WTC11 (cell line): Measurements from ENCODE around the gene SON. TPM values are rescaled to one million over a fixed set of nuclear protein-coding genes. Genes with fewer than 3 reads are reported as not detected.
A peak's percentile ranks its signal among the peaks of the same experiment; 100 is the strongest.

Experiments
- ATAC-seq: fragments of 200-7000 bp; cut with Tn5 transposase; 2 replicates; pipeline ENCODE4 v1.10.0; 2021; ENCODE audit warnings: mild to moderate bottlenecking, moderate library complexity
- CTCF ChIA-PET: fragments of 300-600 bp; sonication (Branson Sonifier 250); formaldehyde crosslinking; loops from one replicate; lab custom pipeline; 2021; ENCODE audit warnings: antibody characterized with exemption; lab: Charles Lee
- POLR2A ChIA-PET: fragments of 350-600 bp; sonication (Branson Sonifier 250); formaldehyde crosslinking; loops from one replicate; lab custom pipeline; 2021; ENCODE audit warnings: antibody characterized with exemption; lab: Charles Lee
- DNase-seq: peaks from one replicate; pipeline ENCODE4 v3.0.0; 2021; ENCODE audit warnings: low spot score
- H3K27ac Mint-ChIP-seq: 2 replicates; pipeline ENCODE4 v1.8.0; 2021; ENCODE audit warnings: mixed read lengths
- H3K27me3 Mint-ChIP-seq: 2 replicates; pipeline ENCODE4 v1.8.0; 2021; ENCODE audit warnings: low read depth, mild to moderate bottlenecking, moderate library complexity, mixed read lengths
- H3K36me3 Mint-ChIP-seq: 2 replicates; pipeline ENCODE4 v1.8.0; 2021; ENCODE audit warnings: mixed read lengths
- H3K4me1 Mint-ChIP-seq: 2 replicates; pipeline ENCODE4 v1.8.0; 2022; ENCODE audit warnings: mixed read lengths
- H3K4me3 Mint-ChIP-seq: 2 replicates; pipeline ENCODE4 v1.8.0; 2021; ENCODE audit warnings: mild to moderate bottlenecking, moderate library complexity, mixed read lengths
- H3K9me3 Mint-ChIP-seq: 2 replicates; pipeline ENCODE4 v1.8.0; 2021; ENCODE audit warnings: mixed read lengths
- CREB1 ChIP-seq: sonication (generic); formaldehyde crosslinking; IDR thresholded peaks from 2 replicates; pipeline ENCODE4 v1.8.0; 2023; ENCODE audit warnings: mild to moderate bottlenecking, missing genetic modification reagents
- ETV6 ChIP-seq: sonication (generic); formaldehyde crosslinking; IDR thresholded peaks from 2 replicates; pipeline ENCODE4 v1.8.1; 2022; ENCODE audit warnings: mild to moderate bottlenecking, missing genetic modification reagents
- FOXP1 ChIP-seq: sonication (generic); formaldehyde crosslinking; IDR thresholded peaks from 2 replicates; pipeline ENCODE4 v1.8.0; 2022; ENCODE audit warnings: missing genetic modification reagents, mild to moderate bottlenecking, moderate library complexity, borderline replicate concordance
- GRHL2 ChIP-seq: fragments of 250-450 bp; sonication (Bioruptor Pico); IDR thresholded peaks from 2 replicates; pipeline ENCODE4 v1.8.0; 2022; ENCODE audit warnings: mild to moderate bottlenecking, moderate library complexity; ENCODE audit not compliant: insufficient replicate concordance, severe bottlenecking
- KAT7 ChIP-seq: sonication (generic); formaldehyde crosslinking; IDR thresholded peaks from 2 replicates; pipeline ENCODE4 v1.8.1; 2023; ENCODE audit warnings: missing genetic modification reagents, mild to moderate bottlenecking, borderline replicate concordance
- MYBL2 ChIP-seq: sonication (generic); formaldehyde crosslinking; IDR thresholded peaks from 2 replicates; pipeline ENCODE4 v1.8.1; 2023; ENCODE audit warnings: mild to moderate bottlenecking, moderate library complexity, missing genetic modification reagents
- NFE2L1 ChIP-seq: sonication (generic); formaldehyde crosslinking; IDR thresholded peaks from 2 replicates; pipeline ENCODE4 v1.8.1; 2023; ENCODE audit warnings: missing genetic modification reagents
- RORB ChIP-seq: fragments of 250-450 bp; sonication (Bioruptor Pico); IDR thresholded peaks from 2 replicates; pipeline ENCODE4 v1.9.0; 2021; ENCODE audit warnings: mild to moderate bottlenecking
- SOX15 ChIP-seq: fragments of 250-450 bp; sonication (Bioruptor Pico); IDR thresholded peaks from 2 replicates; pipeline ENCODE4 v1.9.0; 2021; ENCODE audit warnings: mild to moderate bottlenecking
- TEAD1 ChIP-seq: sonication (generic); formaldehyde crosslinking; IDR thresholded peaks from 2 replicates; pipeline ENCODE4 v1.8.0; 2022; ENCODE audit warnings: mild to moderate bottlenecking, missing genetic modification reagents
- TEAD4 ChIP-seq: sonication (generic); formaldehyde crosslinking; IDR thresholded peaks from 2 replicates; pipeline ENCODE4 v1.8.0; 2022; ENCODE audit warnings: mild to moderate bottlenecking, missing genetic modification reagents
- ZNF121 ChIP-seq: sonication (generic); formaldehyde crosslinking; IDR thresholded peaks from 2 replicates; pipeline ENCODE4 v1.8.0; 2023; ENCODE audit warnings: missing genetic modification reagents
- ZNF416 ChIP-seq: fragments of 250-450 bp; sonication (Bioruptor Pico); IDR thresholded peaks from 2 replicates; pipeline ENCODE4 v1.9.0; 2021; ENCODE audit warnings: mild to moderate bottlenecking, inconsistent platforms
- total RNA-seq: library from RNA; stranded (reverse); gene quantifications from 3 replicates; pipeline ENCODE4 v1.2.3, GENCODE V29; 2021
- TF ChIP-seq, protein P1 (sequence below): fragments of 250-450 bp; sonication (Bioruptor Pico); conservative IDR thresholded peaks from 2 replicates; pipeline ENCODE4 v1.9.0; 2021; ENCODE audit warnings: mild to moderate bottlenecking
- TF ChIP-seq, protein P2 (sequence below): sonication (generic); formaldehyde crosslinking; IDR thresholded peaks from 2 replicates; pipeline ENCODE4 v1.8.0; 2022; ENCODE audit warnings: mild to moderate bottlenecking, missing genetic modification reagents
- TF ChIP-seq, protein P3 (sequence below): sonication (generic); formaldehyde crosslinking; IDR thresholded peaks from 2 replicates; pipeline ENCODE4 v1.8.0; 2023; ENCODE audit warnings: missing genetic modification reagents, mild to moderate bottlenecking, borderline replicate concordance
- TF ChIP-seq, protein P4 (sequence below): sonication (generic); formaldehyde crosslinking; IDR thresholded peaks from 2 replicates; pipeline ENCODE4 v1.8.1; 2023; ENCODE audit warnings: mild to moderate bottlenecking, missing genetic modification reagents
- TF ChIP-seq, protein P5 (sequence below): sonication (generic); formaldehyde crosslinking; IDR thresholded peaks from 2 replicates; pipeline ENCODE4 v1.8.1; 2022; ENCODE audit warnings: low read depth, missing genetic modification reagents, borderline replicate concordance
- TF ChIP-seq, protein P6 (sequence below): fragments of 250-450 bp; sonication (Bioruptor Pico); IDR thresholded peaks from 2 replicates; pipeline ENCODE4 v1.8.0; 2021; ENCODE audit warnings: mild to moderate bottlenecking
- TF ChIP-seq, protein P7 (sequence below): sonication (generic); formaldehyde crosslinking; IDR thresholded peaks from 2 replicates; pipeline ENCODE4 v1.8.1; 2022; ENCODE audit warnings: low read depth, mild to moderate bottlenecking, moderate library complexity, missing genetic modification reagents, borderline replicate concordance

SON gene
- total RNA-seq, 1 experiment from 2014 or later, result 309 TPM

DNA sequence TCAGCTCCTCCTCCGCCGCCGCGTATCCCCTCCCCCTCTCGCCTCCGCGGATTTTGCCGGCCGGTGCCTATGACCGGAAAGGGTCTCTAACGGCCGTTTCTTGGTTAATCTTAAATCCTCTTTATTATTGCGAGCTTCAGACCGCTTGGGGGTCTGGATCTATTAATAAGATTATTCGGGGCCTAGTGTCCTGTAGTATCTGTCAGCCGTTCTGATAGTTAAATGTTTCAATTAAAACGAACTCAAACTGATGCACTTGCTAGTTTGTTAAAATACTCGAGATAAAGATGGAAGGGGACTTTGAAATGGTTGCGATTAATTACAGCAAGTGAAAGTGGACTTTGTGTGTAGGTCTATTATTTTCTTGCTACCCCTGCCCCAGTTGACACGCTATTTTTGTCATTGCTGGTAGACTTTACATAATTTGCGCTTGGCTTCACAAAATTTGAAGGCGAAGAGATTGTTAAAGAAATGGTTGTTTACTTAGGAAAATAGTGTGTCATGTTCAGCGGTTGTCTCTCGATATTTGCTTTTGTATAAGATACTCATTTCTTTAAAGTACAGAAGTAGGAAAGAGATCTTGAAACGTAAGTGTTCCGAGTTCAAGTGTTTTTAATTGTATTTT is 779 bp downstream of the SON start (continued):
- TF ChIP-seq, protein P1, sequence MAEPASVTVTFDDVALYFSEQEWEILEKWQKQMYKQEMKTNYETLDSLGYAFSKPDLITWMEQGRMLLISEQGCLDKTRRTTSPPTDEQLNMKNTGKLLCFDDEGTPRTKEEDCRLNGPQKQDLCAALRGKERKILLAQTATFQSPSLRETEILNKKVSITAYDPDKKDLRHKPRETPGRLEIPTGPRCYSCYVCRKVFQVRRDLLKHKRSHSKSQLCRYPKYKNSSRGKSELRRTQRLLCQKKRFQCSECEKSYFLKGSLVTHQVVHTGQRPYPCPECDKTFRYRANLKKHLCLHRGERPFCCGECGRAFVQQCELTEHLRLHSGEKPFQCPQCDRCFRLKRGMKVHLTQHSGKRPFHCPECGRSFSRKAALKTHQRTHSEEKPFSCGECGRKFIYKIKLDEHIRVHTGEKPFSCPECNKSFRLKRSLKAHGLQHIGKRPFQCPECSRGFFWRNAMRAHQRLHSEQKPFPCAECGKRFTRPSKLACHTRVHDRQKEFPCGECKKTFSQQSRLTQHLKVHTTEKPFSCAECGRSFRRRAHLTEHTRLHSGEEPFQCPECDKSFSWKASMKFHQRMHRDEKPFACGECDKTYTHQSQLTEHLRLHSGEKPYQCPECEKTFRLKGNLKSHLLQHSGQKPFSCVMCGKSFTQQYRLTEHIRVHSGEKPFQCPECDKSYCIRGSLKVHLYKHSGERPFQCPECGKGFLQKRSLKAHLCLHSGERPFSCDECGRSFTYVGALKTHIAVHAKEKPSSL (CRISPR knock-in tag), result no peak
- TF ChIP-seq MYBL2 (CRISPR knock-in tag), result no peak
- TF ChIP-seq CREB1 (CRISPR knock-in tag), result no peak
- TF ChIP-seq, protein P2, sequence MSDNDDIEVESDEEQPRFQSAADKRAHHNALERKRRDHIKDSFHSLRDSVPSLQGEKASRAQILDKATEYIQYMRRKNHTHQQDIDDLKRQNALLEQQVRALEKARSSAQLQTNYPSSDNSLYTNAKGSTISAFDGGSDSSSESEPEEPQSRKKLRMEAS (CRISPR knock-in tag), result no peak
- TF ChIP-seq ETV6, result no peak
- no peak for TF ChIP-seq KAT7 (CRISPR knock-in tag)
- no peak for TF ChIP-seq ZNF121 (CRISPR knock-in tag)

DNA sequence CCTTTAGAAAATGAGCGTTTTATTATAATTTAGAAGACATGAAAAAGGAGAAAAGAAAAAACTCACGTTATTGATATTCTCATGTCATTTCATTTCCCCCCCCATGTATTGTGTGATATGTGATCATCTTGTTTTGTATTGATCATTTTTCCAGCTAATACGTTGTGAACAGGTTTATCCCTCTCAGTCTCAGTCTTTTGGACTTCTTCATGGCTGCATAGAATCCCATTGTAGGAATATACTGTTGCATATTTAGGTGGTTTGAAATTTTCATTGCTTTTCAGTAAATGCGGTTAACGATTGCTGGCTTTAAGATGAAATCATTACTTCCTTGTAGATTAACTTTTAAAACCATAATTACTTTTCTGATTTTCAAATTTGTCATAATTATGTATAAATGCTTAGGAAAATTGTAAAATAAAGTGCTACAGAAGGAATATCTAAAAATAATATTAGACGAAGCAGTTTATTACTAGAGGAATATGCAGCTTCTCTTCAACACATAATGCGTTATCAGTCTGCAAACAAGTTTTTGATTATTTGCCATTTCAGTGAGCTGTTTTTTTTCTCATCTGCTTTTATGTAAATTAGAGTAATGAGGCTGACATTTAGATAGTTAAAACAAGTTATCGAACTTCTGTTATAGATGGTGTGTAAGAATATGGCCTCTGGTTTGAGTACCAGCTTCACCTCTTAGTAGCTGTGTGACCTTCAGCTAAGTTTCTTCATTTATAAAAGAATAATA is 1.8 kb downstream of the SON start:
- H3K4me1 Mint-ChIP-seq, result peaks cover 22% of the 10 kb centered on the region
- no peaks in the 10 kb centered on the region for H3K27me3 Mint-ChIP-seq
- CTCF ChIA-PET, result no interaction called here
- no peak for ATAC-seq
- H3K4me3 Mint-ChIP-seq, result peak overlapping the region; percentile 99
- H3K36me3 Mint-ChIP-seq, result peaks cover 41% of the 10 kb centered on the region
- TF ChIP-seq, protein P2 (CRISPR knock-in tag), result no peak
- no peak for TF ChIP-seq GRHL2 (CRISPR knock-in tag)
- TF ChIP-seq TEAD4 (CRISPR knock-in tag), result no peak
- TF ChIP-seq, protein P3, sequence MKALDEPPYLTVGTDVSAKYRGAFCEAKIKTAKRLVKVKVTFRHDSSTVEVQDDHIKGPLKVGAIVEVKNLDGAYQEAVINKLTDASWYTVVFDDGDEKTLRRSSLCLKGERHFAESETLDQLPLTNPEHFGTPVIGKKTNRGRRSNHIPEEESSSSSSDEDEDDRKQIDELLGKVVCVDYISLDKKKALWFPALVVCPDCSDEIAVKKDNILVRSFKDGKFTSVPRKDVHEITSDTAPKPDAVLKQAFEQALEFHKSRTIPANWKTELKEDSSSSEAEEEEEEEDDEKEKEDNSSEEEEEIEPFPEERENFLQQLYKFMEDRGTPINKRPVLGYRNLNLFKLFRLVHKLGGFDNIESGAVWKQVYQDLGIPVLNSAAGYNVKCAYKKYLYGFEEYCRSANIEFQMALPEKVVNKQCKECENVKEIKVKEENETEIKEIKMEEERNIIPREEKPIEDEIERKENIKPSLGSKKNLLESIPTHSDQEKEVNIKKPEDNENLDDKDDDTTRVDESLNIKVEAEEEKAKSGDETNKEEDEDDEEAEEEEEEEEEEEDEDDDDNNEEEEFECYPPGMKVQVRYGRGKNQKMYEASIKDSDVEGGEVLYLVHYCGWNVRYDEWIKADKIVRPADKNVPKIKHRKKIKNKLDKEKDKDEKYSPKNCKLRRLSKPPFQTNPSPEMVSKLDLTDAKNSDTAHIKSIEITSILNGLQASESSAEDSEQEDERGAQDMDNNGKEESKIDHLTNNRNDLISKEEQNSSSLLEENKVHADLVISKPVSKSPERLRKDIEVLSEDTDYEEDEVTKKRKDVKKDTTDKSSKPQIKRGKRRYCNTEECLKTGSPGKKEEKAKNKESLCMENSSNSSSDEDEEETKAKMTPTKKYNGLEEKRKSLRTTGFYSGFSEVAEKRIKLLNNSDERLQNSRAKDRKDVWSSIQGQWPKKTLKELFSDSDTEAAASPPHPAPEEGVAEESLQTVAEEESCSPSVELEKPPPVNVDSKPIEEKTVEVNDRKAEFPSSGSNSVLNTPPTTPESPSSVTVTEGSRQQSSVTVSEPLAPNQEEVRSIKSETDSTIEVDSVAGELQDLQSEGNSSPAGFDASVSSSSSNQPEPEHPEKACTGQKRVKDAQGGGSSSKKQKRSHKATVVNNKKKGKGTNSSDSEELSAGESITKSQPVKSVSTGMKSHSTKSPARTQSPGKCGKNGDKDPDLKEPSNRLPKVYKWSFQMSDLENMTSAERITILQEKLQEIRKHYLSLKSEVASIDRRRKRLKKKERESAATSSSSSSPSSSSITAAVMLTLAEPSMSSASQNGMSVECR, result no peak
- TF ChIP-seq, protein P4, sequence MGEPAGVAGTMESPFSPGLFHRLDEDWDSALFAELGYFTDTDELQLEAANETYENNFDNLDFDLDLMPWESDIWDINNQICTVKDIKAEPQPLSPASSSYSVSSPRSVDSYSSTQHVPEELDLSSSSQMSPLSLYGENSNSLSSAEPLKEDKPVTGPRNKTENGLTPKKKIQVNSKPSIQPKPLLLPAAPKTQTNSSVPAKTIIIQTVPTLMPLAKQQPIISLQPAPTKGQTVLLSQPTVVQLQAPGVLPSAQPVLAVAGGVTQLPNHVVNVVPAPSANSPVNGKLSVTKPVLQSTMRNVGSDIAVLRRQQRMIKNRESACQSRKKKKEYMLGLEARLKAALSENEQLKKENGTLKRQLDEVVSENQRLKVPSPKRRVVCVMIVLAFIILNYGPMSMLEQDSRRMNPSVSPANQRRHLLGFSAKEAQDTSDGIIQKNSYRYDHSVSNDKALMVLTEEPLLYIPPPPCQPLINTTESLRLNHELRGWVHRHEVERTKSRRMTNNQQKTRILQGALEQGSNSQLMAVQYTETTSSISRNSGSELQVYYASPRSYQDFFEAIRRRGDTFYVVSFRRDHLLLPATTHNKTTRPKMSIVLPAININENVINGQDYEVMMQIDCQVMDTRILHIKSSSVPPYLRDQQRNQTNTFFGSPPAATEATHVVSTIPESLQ (CRISPR knock-in tag), result no peak
- no peak for TF ChIP-seq RORB (CRISPR knock-in tag)
- TF ChIP-seq, protein P5, sequence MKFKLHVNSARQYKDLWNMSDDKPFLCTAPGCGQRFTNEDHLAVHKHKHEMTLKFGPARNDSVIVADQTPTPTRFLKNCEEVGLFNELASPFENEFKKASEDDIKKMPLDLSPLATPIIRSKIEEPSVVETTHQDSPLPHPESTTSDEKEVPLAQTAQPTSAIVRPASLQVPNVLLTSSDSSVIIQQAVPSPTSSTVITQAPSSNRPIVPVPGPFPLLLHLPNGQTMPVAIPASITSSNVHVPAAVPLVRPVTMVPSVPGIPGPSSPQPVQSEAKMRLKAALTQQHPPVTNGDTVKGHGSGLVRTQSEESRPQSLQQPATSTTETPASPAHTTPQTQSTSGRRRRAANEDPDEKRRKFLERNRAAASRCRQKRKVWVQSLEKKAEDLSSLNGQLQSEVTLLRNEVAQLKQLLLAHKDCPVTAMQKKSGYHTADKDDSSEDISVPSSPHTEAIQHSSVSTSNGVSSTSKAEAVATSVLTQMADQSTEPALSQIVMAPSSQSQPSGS (CRISPR knock-in tag), result no peak
- TF ChIP-seq, protein P6, sequence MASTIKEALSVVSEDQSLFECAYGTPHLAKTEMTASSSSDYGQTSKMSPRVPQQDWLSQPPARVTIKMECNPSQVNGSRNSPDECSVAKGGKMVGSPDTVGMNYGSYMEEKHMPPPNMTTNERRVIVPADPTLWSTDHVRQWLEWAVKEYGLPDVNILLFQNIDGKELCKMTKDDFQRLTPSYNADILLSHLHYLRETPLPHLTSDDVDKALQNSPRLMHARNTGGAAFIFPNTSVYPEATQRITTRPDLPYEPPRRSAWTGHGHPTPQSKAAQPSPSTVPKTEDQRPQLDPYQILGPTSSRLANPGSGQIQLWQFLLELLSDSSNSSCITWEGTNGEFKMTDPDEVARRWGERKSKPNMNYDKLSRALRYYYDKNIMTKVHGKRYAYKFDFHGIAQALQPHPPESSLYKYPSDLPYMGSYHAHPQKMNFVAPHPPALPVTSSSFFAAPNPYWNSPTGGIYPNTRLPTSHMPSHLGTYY (CRISPR knock-in tag), result no peak
- TF ChIP-seq ZNF416, result no peak
- no peak for TF ChIP-seq NFE2L1 (CRISPR knock-in tag)
- no peak for TF ChIP-seq TEAD1 (CRISPR knock-in tag)
- TF ChIP-seq FOXP1, result no peak
- no peak for TF ChIP-seq SOX15 (CRISPR knock-in tag)
- TF ChIP-seq, protein P7, sequence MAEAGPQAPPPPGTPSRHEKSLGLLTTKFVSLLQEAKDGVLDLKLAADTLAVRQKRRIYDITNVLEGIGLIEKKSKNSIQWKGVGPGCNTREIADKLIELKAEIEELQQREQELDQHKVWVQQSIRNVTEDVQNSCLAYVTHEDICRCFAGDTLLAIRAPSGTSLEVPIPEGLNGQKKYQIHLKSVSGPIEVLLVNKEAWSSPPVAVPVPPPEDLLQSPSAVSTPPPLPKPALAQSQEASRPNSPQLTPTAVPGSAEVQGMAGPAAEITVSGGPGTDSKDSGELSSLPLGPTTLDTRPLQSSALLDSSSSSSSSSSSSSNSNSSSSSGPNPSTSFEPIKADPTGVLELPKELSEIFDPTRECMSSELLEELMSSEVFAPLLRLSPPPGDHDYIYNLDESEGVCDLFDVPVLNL (CRISPR knock-in tag), result no peak
- H3K27ac Mint-ChIP-seq, result peak overlapping the region; percentile 100
- POLR2A ChIA-PET, result no interaction called here
- DNase-seq, result no peak
- no peaks in the 10 kb centered on the region for H3K9me3 Mint-ChIP-seq
